ENCODE results near the gene GYPA. TPM values are rescaled to one million over a fixed set of nuclear protein-coding genes. Genes with fewer than 3 reads are reported as not detected.

GYPA gene
- total RNA-seq, 1 donor from 2014 or later: not detected

GRCh38 chr4:144179152-144179739 lies 38.7 kb upstream of the GYPA start:
- H3K27me3 Mint-ChIP-seq: no peaks in the 10 kb centered on the region
- no peak for TF ChIP-seq CTCF (IDR thresholded peaks at IDR 0.05; ENCODE audit: unreplicated experiment)
- H3K27ac Mint-ChIP-seq: no peak overlapping the region
- no peak overlapping the region for H3K4me3 Mint-ChIP-seq (ENCODE audit: low read depth)
- H3K4me1 Mint-ChIP-seq (ENCODE audit: low read depth): peaks cover 10% of the 10 kb centered on the region
- no peaks in the 10 kb centered on the region for H3K9me3 Mint-ChIP-seq (ENCODE audit: low read depth)
- H3K36me3 Mint-ChIP-seq (ENCODE audit: insufficient read depth): no peaks in the 10 kb centered on the region
- no peak for DNase-seq (ENCODE audit: low spot score, unreplicated experiment)

- Mint-ChIP-seq H3K36me3 (ENCODE audit: insufficient read depth) (no peaks in the 10 kb centered on the region), H3K27ac (no peak overlapping the region), H3K4me3 (ENCODE audit: low read depth) (no peak overlapping the region), H3K27me3 (no peaks in the 10 kb centered on the region), H3K4me1 (ENCODE audit: low read depth) (peaks cover 10% of the 10 kb centered on the region), H3K9me3 (ENCODE audit: low read depth) (no peaks in the 10 kb centered on the region)
- no peak for DNase-seq (ENCODE audit: low spot score, unreplicated experiment)
- TF ChIP-seq CTCF (IDR thresholded peaks at IDR 0.05; ENCODE audit: unreplicated experiment): no peak
Observed at GRCh38 chr4:144178414-144178813, 37.9 kb upstream of the GYPA start.

GRCh38 chr4:144176476-144176875 lies 36.0 kb upstream of the GYPA start:
- Mint-ChIP-seq H3K27ac (no peak overlapping the region), H3K36me3 (ENCODE audit: insufficient read depth) (no peaks in the 10 kb centered on the region), H3K27me3 (no peaks in the 10 kb centered on the region), H3K4me3 (ENCODE audit: low read depth) (no peak overlapping the region), H3K4me1 (ENCODE audit: low read depth) (peaks cover 10% of the 10 kb centered on the region), H3K9me3 (ENCODE audit: low read depth) (no peaks in the 10 kb centered on the region)
- TF ChIP-seq CTCF (IDR thresholded peaks at IDR 0.05; ENCODE audit: unreplicated experiment): no peak
- no peak for DNase-seq (ENCODE audit: low spot score, unreplicated experiment)

GRCh38 chr4:144174401-144175067 lies 34.0 kb upstream of the GYPA start:
- DNase-seq (ENCODE audit: low spot score, unreplicated experiment): no peak
- Mint-ChIP-seq H3K9me3 (ENCODE audit: low read depth) (no peaks in the 10 kb centered on the region), H3K4me1 (ENCODE audit: low read depth) (peaks cover 10% of the 10 kb centered on the region), H3K4me3 (ENCODE audit: low read depth) (no peak overlapping the region), H3K27me3 (no peaks in the 10 kb centered on the region), H3K36me3 (ENCODE audit: insufficient read depth) (no peaks in the 10 kb centered on the region), H3K27ac (no peak overlapping the region)
- TF ChIP-seq CTCF (IDR thresholded peaks at IDR 0.05; ENCODE audit: unreplicated experiment): peak; percentile 63

GRCh38 chr4:144171697-144172096 lies 31.2 kb upstream of the GYPA start:
- H3K9me3 Mint-ChIP-seq (ENCODE audit: low read depth): no peaks in the 10 kb centered on the region
- no peaks in the 10 kb centered on the region for H3K36me3 Mint-ChIP-seq (ENCODE audit: insufficient read depth)
- TF ChIP-seq CTCF (IDR thresholded peaks at IDR 0.05; ENCODE audit: unreplicated experiment): no peak
- H3K4me3 Mint-ChIP-seq (ENCODE audit: low read depth): no peak overlapping the region
- no peak overlapping the region for H3K27ac Mint-ChIP-seq
- no peak for DNase-seq (ENCODE audit: low spot score, unreplicated experiment)
- no peaks in the 10 kb centered on the region for H3K27me3 Mint-ChIP-seq
- no peaks in the 10 kb centered on the region for H3K4me1 Mint-ChIP-seq (ENCODE audit: low read depth)

Data from progenitor cell of endocrine pancreas (in vitro differentiated cells).